GM19193 (cell line): ENCODE data around the gene SLC26A9.

Experiments
- POLR2A ChIP-seq: IDR thresholded peaks from 4 replicates; pipeline ENCODE4 v1.6.1; 2011; ENCODE audit not compliant: insufficient read depth, insufficient read length; ENCODE audit errors: extremely low read depth

SLC26A9 gene

GRCh38 chr1:205940710-205941109 is 2.5 kb downstream of the SLC26A9 start:
- no peak for TF ChIP-seq POLR2A

GRCh38 chr1:205939690-205940330 is 3.4 kb downstream of the SLC26A9 start:
- TF ChIP-seq POLR2A, result no peak

GRCh38 chr1:205938682-205939081 is 4.6 kb downstream of the SLC26A9 start:
- no peak for TF ChIP-seq POLR2A

GRCh38 chr1:205936846-205937586 is 6.2 kb downstream of the SLC26A9 start:
- no peak for TF ChIP-seq POLR2A

GRCh38 chr1:205936311-205936710 is 6.9 kb downstream of the SLC26A9 start:
- TF ChIP-seq POLR2A, result no peak

GRCh38 chr1:205935869-205936268 is 7.4 kb downstream of the SLC26A9 start:
- TF ChIP-seq POLR2A, result no peak

- no peak for TF ChIP-seq POLR2A
These were observed 8.5 kb downstream of the SLC26A9 start for GRCh38 chr1:205934788-205935187.

GRCh38 chr1:205933671-205934618 is 9.3 kb downstream of the SLC26A9 start:
- no peak for TF ChIP-seq POLR2A

GRCh38 chr1:205932776-205933175 is 10.5 kb downstream of the SLC26A9 start:
- no peak for TF ChIP-seq POLR2A

GRCh38 chr1:205930799-205931281 is 12.4 kb downstream of the SLC26A9 start:
- TF ChIP-seq POLR2A, result no peak

- TF ChIP-seq POLR2A, result no peak
These were observed 13.1 kb downstream of the SLC26A9 start for GRCh38 chr1:205930195-205930577.

GRCh38 chr1:205929496-205930194 is 13.6 kb downstream of the SLC26A9 start:
- TF ChIP-seq POLR2A, result no peak

- TF ChIP-seq POLR2A, result no peak
These were observed 14.9 kb downstream of the SLC26A9 start for GRCh38 chr1:205928317-205928716.

GRCh38 chr1:205927676-205928075 is 15.6 kb downstream of the SLC26A9 start:
- no peak for TF ChIP-seq POLR2A
